Measurements from ENCODE around the gene HEPN1.

Gene HEPN1

GRCh38 chr11:124899383-124900145 lies 19.5 kb upstream of the HEPN1 start:
- no peak for DNase-seq

- peak; percentile 93 for DNase-seq
These were observed 18.6 kb upstream of the HEPN1 start for GRCh38 chr11:124900464-124900863.

- no peak for DNase-seq
These were observed 16.4 kb upstream of the HEPN1 start for GRCh38 chr11:124902616-124903015.

GRCh38 chr11:124915541-124916369 lies 3.3 kb upstream of the HEPN1 start:
- no peak for DNase-seq

GRCh38 chr11:124916370-124916710 lies 2.7 kb upstream of the HEPN1 start:
- no peak for DNase-seq

- DNase-seq, result peak; percentile 51
These were observed 1.9 kb upstream of the HEPN1 start for GRCh38 chr11:124917115-124917637.

- DNase-seq, result no peak
These were observed 848 bp downstream of the HEPN1 start for GRCh38 chr11:124919898-124920297.

- no peak for DNase-seq
These were observed 1.3 kb downstream of the HEPN1 start for GRCh38 chr11:124920356-124920755.

GRCh38 chr11:124920870-124921609 lies 2.0 kb downstream of the HEPN1 start:
- peak; percentile 86 for DNase-seq

GRCh38 chr11:124922831-124923230 lies 3.8 kb downstream of the HEPN1 start:
- DNase-seq, result no peak

GRCh38 chr11:124923296-124923695 lies 4.2 kb downstream of the HEPN1 start:
- no peak for DNase-seq

- DNase-seq, result no peak
These were observed 10.1 kb downstream of the HEPN1 start for GRCh38 chr11:124928942-124929665.

GRCh38 chr11:124930799-124931198 lies 11.7 kb downstream of the HEPN1 start:
- DNase-seq, result no peak

GRCh38 chr11:124934862-124935547 lies 16.0 kb downstream of the HEPN1 start:
- DNase-seq, result peak; percentile 25

- DNase-seq, result no peak
These were observed 16.8 kb downstream of the HEPN1 start, which contains the start of gene HEPACAM for GRCh38 chr11:124935548-124936514. HEPACAM (minus strand) TSS chr11:124936047; CDS start chr11:124936006, 41 bp downstream.

- no peak for DNase-seq
These were observed 18.4 kb downstream of the HEPN1 start for GRCh38 chr11:124937336-124937935.

GRCh38 chr11:124938206-124938765 lies 19.2 kb downstream of the HEPN1 start:
- no peak for DNase-seq

- DNase-seq, result no peak
These were observed 19.9 kb downstream of the HEPN1 start for GRCh38 chr11:124938970-124939369.

- no peak for DNase-seq
These were observed 22.7 kb downstream of the HEPN1 start for GRCh38 chr11:124941703-124942102.
